ENCODE measurements around the gene SDK1. TPM values are rescaled to one million over a fixed set of nuclear protein-coding genes. Genes with fewer than 3 reads are reported as not detected.

Gene SDK1
- total RNA-seq, 1 experiment from 2014 or later = 20.0 TPM

- Mint-ChIP-seq H3K36me3 (ENCODE audit: insufficient read depth, unreplicated experiment) (no peaks in the 10 kb centered on the region), H3K4me3 (ENCODE audit: low read depth, unreplicated experiment) (no peak overlapping the region), H3K4me1 (ENCODE audit: low read depth, unreplicated experiment) (no peaks in the 10 kb centered on the region), H3K27me3 (ENCODE audit: unreplicated experiment) (no peaks in the 10 kb centered on the region), H3K9me3 (ENCODE audit: low read depth, unreplicated experiment) (peaks cover 12% of the 10 kb centered on the region), H3K27ac (ENCODE audit: unreplicated experiment) (no peak overlapping the region)
- CTCF ChIA-PET = interaction anchor here (0.6 kb wide), 1 partner anchor 419 kb away, joined by 3 read pairs; no protein-coding TSS in a partner anchor
- BruUV-seq (replicated peaks) = no TSS peak
- no peak for DNase-seq
- TF ChIP-seq CTCF (IDR thresholded peaks at IDR 0.05; ENCODE audit: unreplicated experiment) = no peak
- intact Hi-C loops (cut with micrococcal nuclease; ENCODE audit: unreplicated experiment) = no loop called here
These were observed 329.0 kb downstream of the SDK1 start for GRCh38 chr7:3630081-3630480.

- Mint-ChIP-seq H3K27ac (ENCODE audit: unreplicated experiment) (no peak overlapping the region), H3K9me3 (ENCODE audit: low read depth, unreplicated experiment) (peaks cover 9% of the 10 kb centered on the region), H3K36me3 (ENCODE audit: insufficient read depth, unreplicated experiment) (no peaks in the 10 kb centered on the region), H3K4me1 (ENCODE audit: low read depth, unreplicated experiment) (no peaks in the 10 kb centered on the region), H3K4me3 (ENCODE audit: low read depth, unreplicated experiment) (no peak overlapping the region), H3K27me3 (ENCODE audit: unreplicated experiment) (no peaks in the 10 kb centered on the region)
- no peak for DNase-seq
- no TSS peak for BruUV-seq (replicated peaks)
- CTCF ChIA-PET = no interaction called here
- TF ChIP-seq CTCF (IDR thresholded peaks at IDR 0.05; ENCODE audit: unreplicated experiment) = no peak
- intact Hi-C loops (cut with micrococcal nuclease; ENCODE audit: unreplicated experiment) = no loop called here
These were observed 333.3 kb downstream of the SDK1 start for GRCh38 chr7:3634396-3634795.

GRCh38 chr7:3636131-3636860 is 335.2 kb downstream of the SDK1 start:
- Mint-ChIP-seq H3K36me3 (ENCODE audit: insufficient read depth, unreplicated experiment) (no peaks in the 10 kb centered on the region), H3K27me3 (ENCODE audit: unreplicated experiment) (no peaks in the 10 kb centered on the region), H3K4me1 (ENCODE audit: low read depth, unreplicated experiment) (no peaks in the 10 kb centered on the region), H3K27ac (ENCODE audit: unreplicated experiment) (no peak overlapping the region), H3K4me3 (ENCODE audit: low read depth, unreplicated experiment) (no peak overlapping the region), H3K9me3 (ENCODE audit: low read depth, unreplicated experiment) (peaks cover 1% of the 10 kb centered on the region)
- intact Hi-C loops (cut with micrococcal nuclease; ENCODE audit: unreplicated experiment) = no loop called here
- TF ChIP-seq CTCF (IDR thresholded peaks at IDR 0.05; ENCODE audit: unreplicated experiment) = no peak
- DNase-seq = no peak
- no TSS peak for BruUV-seq (replicated peaks)
- CTCF ChIA-PET = no interaction called here

- H3K36me3 Mint-ChIP-seq (ENCODE audit: insufficient read depth, unreplicated experiment) = no peaks in the 10 kb centered on the region
- H3K27me3 Mint-ChIP-seq (ENCODE audit: unreplicated experiment) = no peaks in the 10 kb centered on the region
- no peaks in the 10 kb centered on the region for H3K4me1 Mint-ChIP-seq (ENCODE audit: low read depth, unreplicated experiment)
- BruUV-seq (replicated peaks) = no TSS peak
- DNase-seq = no peak
- no peak overlapping the region for H3K27ac Mint-ChIP-seq (ENCODE audit: unreplicated experiment)
- H3K9me3 Mint-ChIP-seq (ENCODE audit: low read depth, unreplicated experiment) = no peaks in the 10 kb centered on the region
- CTCF ChIA-PET = no interaction called here
- intact Hi-C loops (cut with micrococcal nuclease; ENCODE audit: unreplicated experiment) = no loop called here
- H3K4me3 Mint-ChIP-seq (ENCODE audit: low read depth, unreplicated experiment) = no peak overlapping the region
- no peak for TF ChIP-seq CTCF (IDR thresholded peaks at IDR 0.05; ENCODE audit: unreplicated experiment)
These were observed 338.2 kb downstream of the SDK1 start for GRCh38 chr7:3639253-3639652.
